Thymus (tissue), 2 donors: ENCODE data around the gene CX3CR1. TPM values are rescaled to one million over a fixed set of nuclear protein-coding genes. Genes with fewer than 3 reads are reported as not detected.

ENCODE experiments used
- polyA plus RNA-seq: library from polyadenylated mRNA; stranded (reverse); fragments of 200-250 nt; gene quantifications from one replicate; pipeline ENCODE4 v1.2.3, GENCODE V29; 2013
- total RNA-seq: library from RNA; stranded (reverse); fragments of 120-200 nt; gene quantifications from one replicate; pipeline ENCODE4 v1.2.4, GENCODE V29; 2013
- donor health status: healthy.

The CX3CR1 gene
- total and polyA plus RNA-seq, 2 donors: 0.55 to 2.3 TPM

Other genes with a start within 250 kb of the CX3CR1 start
- gene SCN11A, start 228.1 kb downstream of the CX3CR1 start, total RNA-seq: 0.38 TPM
- 0.59 TPM for gene SCN11A, start 228.1 kb downstream of the CX3CR1 start, polyA plus RNA-seq
- 37.8 TPM for gene WDR48, start 228.0 kb downstream of the CX3CR1 start, total RNA-seq
- 24.4 TPM for gene WDR48, start 228.0 kb downstream of the CX3CR1 start, polyA plus RNA-seq
- gene GORASP1, start 172.4 kb downstream of the CX3CR1 start, total RNA-seq: 19.7 TPM
- 26.2 TPM for gene GORASP1, start 172.4 kb downstream of the CX3CR1 start, polyA plus RNA-seq
- 1.3 TPM for gene TTC21A, start 172.4 kb downstream of the CX3CR1 start, total RNA-seq
- gene TTC21A, start 172.4 kb downstream of the CX3CR1 start, polyA plus RNA-seq: 12.3 TPM
- 16.1 TPM for gene CSRNP1, start 126.4 kb downstream of the CX3CR1 start, total RNA-seq
- gene CSRNP1, start 126.4 kb downstream of the CX3CR1 start, polyA plus RNA-seq: 26.1 TPM
- gene XIRP1, start 87.4 kb downstream of the CX3CR1 start, total RNA-seq: 0.52 TPM
- 1.1 TPM for gene XIRP1, start 87.4 kb downstream of the CX3CR1 start, polyA plus RNA-seq
- 1.8 TPM for gene CCR8, start 49.7 kb upstream of the CX3CR1 start, total RNA-seq
- gene CCR8, start 49.7 kb upstream of the CX3CR1 start, polyA plus RNA-seq: 2.1 TPM
- 26.3 TPM for gene SLC25A38, start 103.3 kb upstream of the CX3CR1 start, total RNA-seq
- 39.6 TPM for gene SLC25A38, start 103.3 kb upstream of the CX3CR1 start, polyA plus RNA-seq
- 2,152 TPM for gene RPSA, start 126.7 kb upstream of the CX3CR1 start, total RNA-seq
- 1,490 TPM for gene RPSA, start 126.7 kb upstream of the CX3CR1 start, polyA plus RNA-seq
- 0.05 TPM for gene MOBP, start 187.6 kb upstream of the CX3CR1 start, total RNA-seq
- gene MOBP, start 187.6 kb upstream of the CX3CR1 start, polyA plus RNA-seq: 0.16 TPM